Activated T-helper 1 cell treated with anti-CD3 and anti-CD28 coated beads, Interleukin-12 subunit alpha, Interleukin-12 subunit beta, Interleukin-2, Interleukin-4 antibody, amounts not matched to agents 30 ng/mL and 10 ng/mL and 1 ng/mL, durations not matched to agents 14 hours and 24 hours and 36 hours (primary cell): ENCODE data around the gene VPS26B. TPM values are rescaled to one million over a fixed set of nuclear protein-coding genes. Genes with fewer than 3 reads are reported as not detected.

Experiments used
- DNase-seq: peaks from one replicate; pipeline ENCODE4 v3.0.0; 2021; ENCODE audit warnings: low spot score
- H3K27ac Mint-ChIP-seq: one replicate; pipeline ENCODE4 v1.8.0; 2021; ENCODE audit warnings: mild to moderate bottlenecking, mixed read lengths
- H3K27me3 Mint-ChIP-seq: one replicate; pipeline ENCODE4 v1.8.0; 2022; ENCODE audit warnings: mild to moderate bottlenecking, moderate library complexity, mixed read lengths; ENCODE audit not compliant: insufficient read depth
- H3K36me3 Mint-ChIP-seq: one replicate; pipeline ENCODE4 v1.8.0; 2021; ENCODE audit warnings: low read depth, mixed read lengths
- H3K4me1 Mint-ChIP-seq: one replicate; pipeline ENCODE4 v1.8.0; 2021; ENCODE audit warnings: low read depth, mixed read lengths
- H3K4me3 Mint-ChIP-seq: one replicate; pipeline ENCODE4 v1.8.0; 2021; ENCODE audit warnings: mild to moderate bottlenecking, moderate library complexity, mixed read lengths
- H3K9me3 Mint-ChIP-seq: one replicate; pipeline ENCODE4 v1.8.0; 2021; ENCODE audit warnings: mixed read lengths
- intact Hi-C: fragments of 100-400 bp; cut with micrococcal nuclease; formaldehyde crosslinking; loops from one replicate; pipeline ENCODE4 v1.15.1; 2024
- total RNA-seq: library from RNA; stranded (reverse); gene quantifications from 2 replicates; pipeline ENCODE4 v1.2.3, GENCODE V29; 2022

The VPS26B gene
- total RNA-seq, 1 donor from 2014 or later, result 43.2 TPM

GRCh38 chr11:134237557-134237922 is 13.1 kb downstream of the VPS26B start:
- DNase-seq, result no peak
- no peaks in the 10 kb centered on the region for H3K27me3 Mint-ChIP-seq
- H3K4me3 Mint-ChIP-seq, result no peak overlapping the region
- peaks cover 7% of the 10 kb centered on the region for H3K4me1 Mint-ChIP-seq
- H3K27ac Mint-ChIP-seq, result no peak overlapping the region
- H3K36me3 Mint-ChIP-seq, result peaks cover 27% of the 10 kb centered on the region
- H3K9me3 Mint-ChIP-seq, result no peaks in the 10 kb centered on the region
- intact Hi-C loops, result no loop called here

GRCh38 chr11:134238956-134239355 is 14.5 kb downstream of the VPS26B start:
- Mint-ChIP-seq H3K4me3 (no peak overlapping the region), H3K27me3 (no peaks in the 10 kb centered on the region), H3K36me3 (peaks cover 33% of the 10 kb centered on the region), H3K4me1 (no peaks in the 10 kb centered on the region), H3K9me3 (no peaks in the 10 kb centered on the region), H3K27ac (no peak overlapping the region)
- intact Hi-C loops, result no loop called here
- DNase-seq, result no peak

- Mint-ChIP-seq H3K9me3 (no peaks in the 10 kb centered on the region), H3K4me1 (no peaks in the 10 kb centered on the region), H3K36me3 (peaks cover 35% of the 10 kb centered on the region), H3K27me3 (no peaks in the 10 kb centered on the region), H3K4me3 (no peak overlapping the region), H3K27ac (no peak overlapping the region)
- intact Hi-C loops, result no loop called here
- no peak for DNase-seq
Observed at GRCh38 chr11:134240592-134240991, 16.1 kb downstream of the VPS26B start.

GRCh38 chr11:134242376-134242775 is 17.9 kb downstream of the VPS26B start:
- Mint-ChIP-seq H3K36me3 (peaks cover 37% of the 10 kb centered on the region), H3K4me3 (no peak overlapping the region), H3K4me1 (no peaks in the 10 kb centered on the region), H3K9me3 (no peaks in the 10 kb centered on the region), H3K27me3 (no peaks in the 10 kb centered on the region), H3K27ac (no peak overlapping the region)
- no peak for DNase-seq
- intact Hi-C loops, result no loop called here

GRCh38 chr11:134243913-134244312 is 19.4 kb downstream of the VPS26B start:
- Mint-ChIP-seq H3K27ac (no peak overlapping the region), H3K9me3 (no peaks in the 10 kb centered on the region), H3K36me3 (peaks cover 40% of the 10 kb centered on the region), H3K27me3 (no peaks in the 10 kb centered on the region), H3K4me3 (no peak overlapping the region), H3K4me1 (peaks cover 6% of the 10 kb centered on the region)
- intact Hi-C loops, result loop anchor here (1.0 kb wide), 3 partner anchors 19 to 194 kb away; no protein-coding TSS in a partner anchor
- DNase-seq, result no peak

- Mint-ChIP-seq H3K27ac (no peak overlapping the region), H3K36me3 (peaks cover 45% of the 10 kb centered on the region), H3K9me3 (no peaks in the 10 kb centered on the region), H3K4me3 (no peak overlapping the region), H3K27me3 (no peaks in the 10 kb centered on the region), H3K4me1 (peaks cover 12% of the 10 kb centered on the region)
- intact Hi-C loops, result loop anchor here (1.0 kb wide), 3 partner anchors 19 to 194 kb away; no protein-coding TSS in a partner anchor
- DNase-seq, result no peak
Observed at GRCh38 chr11:134244593-134244992, 20.1 kb downstream of the VPS26B start.

- H3K27me3 Mint-ChIP-seq, result no peaks in the 10 kb centered on the region
- no peak overlapping the region for H3K4me3 Mint-ChIP-seq
- peaks cover 12% of the 10 kb centered on the region for H3K4me1 Mint-ChIP-seq
- no peaks in the 10 kb centered on the region for H3K9me3 Mint-ChIP-seq
- peaks cover 45% of the 10 kb centered on the region for H3K36me3 Mint-ChIP-seq
- H3K27ac Mint-ChIP-seq, result no peak overlapping the region
- no peak for DNase-seq
- intact Hi-C loops, result no loop called here
Observed at GRCh38 chr11:134245434-134245833, 21.0 kb downstream of the VPS26B start.

- intact Hi-C loops, result no loop called here
- Mint-ChIP-seq H3K27ac (no peak overlapping the region), H3K4me1 (peaks cover 12% of the 10 kb centered on the region), H3K36me3 (peaks cover 45% of the 10 kb centered on the region), H3K4me3 (no peak overlapping the region), H3K9me3 (no peaks in the 10 kb centered on the region), H3K27me3 (no peaks in the 10 kb centered on the region)
- no peak for DNase-seq
Observed at GRCh38 chr11:134246100-134246499, 21.6 kb downstream of the VPS26B start.

- Mint-ChIP-seq H3K27me3 (no peaks in the 10 kb centered on the region), H3K4me1 (peaks cover 14% of the 10 kb centered on the region), H3K36me3 (peaks cover 45% of the 10 kb centered on the region), H3K27ac (no peak overlapping the region), H3K9me3 (no peaks in the 10 kb centered on the region), H3K4me3 (no peak overlapping the region)
- DNase-seq, result no peak
- intact Hi-C loops, result no loop called here
Observed at GRCh38 chr11:134246678-134247077, 22.2 kb downstream of the VPS26B start.

GRCh38 chr11:134248910-134249480 is 24.5 kb downstream of the VPS26B start:
- H3K27me3 Mint-ChIP-seq, result no peaks in the 10 kb centered on the region
- H3K36me3 Mint-ChIP-seq, result peaks cover 37% of the 10 kb centered on the region
- H3K9me3 Mint-ChIP-seq, result no peaks in the 10 kb centered on the region
- H3K4me1 Mint-ChIP-seq, result peaks cover 26% of the 10 kb centered on the region
- no peak for DNase-seq
- no peak overlapping the region for H3K4me3 Mint-ChIP-seq
- peak overlapping the region; percentile 61 for H3K27ac Mint-ChIP-seq
- intact Hi-C loops, result no loop called here

- DNase-seq, result no peak
- Mint-ChIP-seq H3K27me3 (no peaks in the 10 kb centered on the region), H3K4me3 (no peak overlapping the region), H3K4me1 (peaks cover 36% of the 10 kb centered on the region), H3K36me3 (peaks cover 30% of the 10 kb centered on the region), H3K27ac (no peak overlapping the region), H3K9me3 (no peaks in the 10 kb centered on the region)
- intact Hi-C loops, result loop anchor here (5.0 kb wide), 1 partner anchor 162 kb away; the partner anchor contains the start of gene B3GAT1
Observed at GRCh38 chr11:134250246-134250645, 25.8 kb downstream of the VPS26B start.

GRCh38 chr11:134250675-134251074 is 26.2 kb downstream of the VPS26B start:
- no peaks in the 10 kb centered on the region for H3K27me3 Mint-ChIP-seq
- H3K27ac Mint-ChIP-seq, result no peak overlapping the region
- peaks cover 30% of the 10 kb centered on the region for H3K36me3 Mint-ChIP-seq
- intact Hi-C loops, result loop anchor here (5.0 kb wide), 1 partner anchor 162 kb away; the partner anchor contains the start of gene B3GAT1
- no peak for DNase-seq
- no peak overlapping the region for H3K4me3 Mint-ChIP-seq
- H3K9me3 Mint-ChIP-seq, result no peaks in the 10 kb centered on the region
- H3K4me1 Mint-ChIP-seq, result peaks cover 40% of the 10 kb centered on the region

- no peak for DNase-seq
- Mint-ChIP-seq H3K4me3 (peak overlapping the region; percentile 94), H3K9me3 (no peaks in the 10 kb centered on the region), H3K27me3 (no peaks in the 10 kb centered on the region), H3K27ac (peak overlapping the region; percentile 86), H3K4me1 (peaks cover 47% of the 10 kb centered on the region), H3K36me3 (peaks cover 20% of the 10 kb centered on the region)
- intact Hi-C loops, result loop anchor here (1.0 to 5.0 kb wide), 8 partner anchors 23 to 324 kb away; partner anchors contain the start of genes B3GAT1, GLB1L2, JAM3 and VPS26B
Observed at GRCh38 chr11:134252346-134253187, 28.1 kb downstream of the VPS26B start.
